HepG2 (cell line): Measurements from ENCODE around the gene SUPT4H1. TPM values are rescaled to one million over a fixed set of nuclear protein-coding genes. Genes with fewer than 3 reads are reported as not detected.

Experiments
- ASH2L ChIP-seq: fragments of 300-600, 200-600 bp; sonication (generic); IDR thresholded peaks from 2 replicates; pipeline ENCODE4 v1.7.0; 2017; ENCODE audit warnings: low read depth, mild to moderate bottlenecking, moderate library complexity, mixed read lengths, low read length; ENCODE audit not compliant: insufficient read length
- GATAD2A ChIP-seq: IDR thresholded peaks from 2 replicates; pipeline ENCODE4 v1.6.1; 2016
- HOXA5 ChIP-seq: sonication (generic); formaldehyde crosslinking; IDR thresholded peaks from 2 replicates; pipeline ENCODE4 v1.4.0; 2020; ENCODE audit warnings: missing genetic modification reagents
- KAT2B ChIP-seq: fragments of 150-350 bp; IDR thresholded peaks from 2 replicates; pipeline ENCODE4 v1.6.1; 2014; ENCODE audit warnings: low read depth, low read length, borderline replicate concordance
- MED1 ChIP-seq: sonication (generic); formaldehyde crosslinking; IDR thresholded peaks from 2 replicates; pipeline ENCODE4 v1.4.0; 2020; ENCODE audit warnings: missing genetic modification reagents
- NCOR1 ChIP-seq: fragments of 200-600 bp; sonication (generic); IDR thresholded peaks from 2 replicates; pipeline ENCODE4 v1.7.0; 2017; ENCODE audit warnings: antibody characterized with exemption, low read length, borderline replicate concordance
- NKX3-1 ChIP-seq: sonication (generic); formaldehyde crosslinking; IDR thresholded peaks from 2 replicates; pipeline ENCODE4 v1.5.0; 2020; ENCODE audit warnings: missing genetic modification reagents
- ZFP82 ChIP-seq: sonication (generic); formaldehyde crosslinking; IDR thresholded peaks from 2 replicates; pipeline ENCODE4 v1.5.1; 2020; ENCODE audit warnings: mild to moderate bottlenecking, missing genetic modification reagents, borderline replicate concordance
- ZFX ChIP-seq: sonication (generic); formaldehyde crosslinking; IDR thresholded peaks from 2 replicates; pipeline ENCODE4 v1.4.0; 2020; ENCODE audit warnings: mild to moderate bottlenecking, low read depth, missing genetic modification reagents, moderate library complexity
- ZNF530 ChIP-seq: sonication (generic); formaldehyde crosslinking; IDR thresholded peaks from 2 replicates; pipeline ENCODE4 v1.5.0; 2020; ENCODE audit warnings: low read depth, mild to moderate bottlenecking, missing genetic modification reagents
- ZNF672 ChIP-seq: sonication (generic); formaldehyde crosslinking; IDR thresholded peaks from 2 replicates; pipeline ENCODE4 v1.8.1; 2022; ENCODE audit warnings: missing genetic modification reagents
- polyA plus RNA-seq, 8 experiments: library from polyadenylated mRNA; depleted of rRNA in 3 of 8; stranded (reverse) in 7 of 8; unstranded in 1 of 8; fragments of >200 nt; fragmentation: Illumina TruSeq in 4 of 8; extraction: Trizol in 4 of 8; gene quantifications; 2 replicates each; pipeline versions ENCODE4 v1.2.1 to v1.2.3, GENCODE V29; 2011 to 2016; ENCODE audit warnings: low read depth in 4 of 8, missing spikeins in 1 of 8, mixed read lengths in 1 of 8; ENCODE audit not compliant: insufficient read depth in 1 of 8
- total RNA-seq, 5 experiments: library from RNA; depleted of rRNA; stranded (reverse); fragments of >200 nt; fragmentation: Illumina TruSeq; extraction: Trizol; gene quantifications; 2 replicates each; pipeline ENCODE4 v1.2.3, GENCODE V29; 2016; ENCODE audit warnings: low read depth in 1 of 5
- TF ChIP-seq, protein P1 (sequence below), 2 experiments: fragments of 450-650 bp in 1 of 2; sonication (generic) in 1 of 2; formaldehyde crosslinking in 1 of 2; IDR thresholded peaks; 2 replicates each; pipeline versions ENCODE4 v1.6.1 to v1.8.0; 2016 to 2022; ENCODE audit warnings: antibody characterized with exemption in 1 of 2, mild to moderate bottlenecking in 1 of 2, missing genetic modification reagents in 1 of 2
- TF ChIP-seq, protein P2 (sequence below): sonication (generic); formaldehyde crosslinking; IDR thresholded peaks from 2 replicates; pipeline ENCODE4 v1.4.0; 2020; ENCODE audit warnings: mild to moderate bottlenecking, low read depth, missing genetic modification reagents
- TF ChIP-seq, protein P3 (sequence below): sonication (generic); formaldehyde crosslinking; IDR thresholded peaks from 2 replicates; pipeline ENCODE4 v1.4.0; 2020; ENCODE audit warnings: missing genetic modification reagents, borderline replicate concordance
- TF ChIP-seq, protein P4 (sequence below): sonication (generic); formaldehyde crosslinking; IDR thresholded peaks from 2 replicates; pipeline ENCODE4 v1.5.1; 2020; ENCODE audit warnings: mild to moderate bottlenecking, missing genetic modification reagents, moderate library complexity

SUPT4H1 gene
- total and polyA plus RNA-seq, 2 of the 13 experiments (the other 11 are each of a cell fraction or from before 2014, with no cell fraction given) = 155 to 244 TPM

DNA sequence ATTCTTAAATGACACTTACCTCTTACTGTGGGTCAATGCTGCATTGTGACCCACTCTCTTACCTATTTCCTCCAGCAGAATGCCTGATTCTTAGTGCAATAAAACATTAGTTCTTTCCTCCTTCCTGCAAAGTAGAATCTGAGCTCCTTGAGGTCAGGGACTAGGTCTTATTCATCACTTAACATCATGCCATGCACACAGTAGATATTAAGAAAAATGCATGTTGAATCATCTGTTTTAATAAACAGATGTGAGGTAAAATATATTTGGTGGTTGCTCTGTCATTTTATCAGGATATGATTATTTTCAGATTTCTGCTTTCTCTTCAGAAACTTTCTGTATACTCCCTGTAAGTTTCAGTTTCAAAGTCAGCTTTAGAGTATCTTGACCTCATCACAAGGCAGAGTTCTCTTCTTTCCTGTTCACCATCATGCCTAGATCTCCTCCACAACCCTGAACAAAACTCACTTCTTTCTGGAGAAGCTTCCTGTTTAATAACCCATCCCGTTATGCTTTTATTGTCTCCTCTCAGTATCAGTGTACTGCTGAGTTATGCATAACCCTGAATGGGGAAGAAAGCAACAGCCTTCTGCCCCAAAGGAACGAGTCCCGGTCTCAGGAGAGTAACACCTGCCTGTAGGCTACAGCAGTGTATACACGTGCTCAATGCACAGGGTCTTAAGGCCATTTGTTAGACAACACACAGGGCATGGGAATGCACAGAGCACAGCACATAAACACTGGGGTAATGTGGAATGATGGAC lies 30.3 kb upstream of the SUPT4H1 start (continued):
- TF ChIP-seq, protein P1, sequence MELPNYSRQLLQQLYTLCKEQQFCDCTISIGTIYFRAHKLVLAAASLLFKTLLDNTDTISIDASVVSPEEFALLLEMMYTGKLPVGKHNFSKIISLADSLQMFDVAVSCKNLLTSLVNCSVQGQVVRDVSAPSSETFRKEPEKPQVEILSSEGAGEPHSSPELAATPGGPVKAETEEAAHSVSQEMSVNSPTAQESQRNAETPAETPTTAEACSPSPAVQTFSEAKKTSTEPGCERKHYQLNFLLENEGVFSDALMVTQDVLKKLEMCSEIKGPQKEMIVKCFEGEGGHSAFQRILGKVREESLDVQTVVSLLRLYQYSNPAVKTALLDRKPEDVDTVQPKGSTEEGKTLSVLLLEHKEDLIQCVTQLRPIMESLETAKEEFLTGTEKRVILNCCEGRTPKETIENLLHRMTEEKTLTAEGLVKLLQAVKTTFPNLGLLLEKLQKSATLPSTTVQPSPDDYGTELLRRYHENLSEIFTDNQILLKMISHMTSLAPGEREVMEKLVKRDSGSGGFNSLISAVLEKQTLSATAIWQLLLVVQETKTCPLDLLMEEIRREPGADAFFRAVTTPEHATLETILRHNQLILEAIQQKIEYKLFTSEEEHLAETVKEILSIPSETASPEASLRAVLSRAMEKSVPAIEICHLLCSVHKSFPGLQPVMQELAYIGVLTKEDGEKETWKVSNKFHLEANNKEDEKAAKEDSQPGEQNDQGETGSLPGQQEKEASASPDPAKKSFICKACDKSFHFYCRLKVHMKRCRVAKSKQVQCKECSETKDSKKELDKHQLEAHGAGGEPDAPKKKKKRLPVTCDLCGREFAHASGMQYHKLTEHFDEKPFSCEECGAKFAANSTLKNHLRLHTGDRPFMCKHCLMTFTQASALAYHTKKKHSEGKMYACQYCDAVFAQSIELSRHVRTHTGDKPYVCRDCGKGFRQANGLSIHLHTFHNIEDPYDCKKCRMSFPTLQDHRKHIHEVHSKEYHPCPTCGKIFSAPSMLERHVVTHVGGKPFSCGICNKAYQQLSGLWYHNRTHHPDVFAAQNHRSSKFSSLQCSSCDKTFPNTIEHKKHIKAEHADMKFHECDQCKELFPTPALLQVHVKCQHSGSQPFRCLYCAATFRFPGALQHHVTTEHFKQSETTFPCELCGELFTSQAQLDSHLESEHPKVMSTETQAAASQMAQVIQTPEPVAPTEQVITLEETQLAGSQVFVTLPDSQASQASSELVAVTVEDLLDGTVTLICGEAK (IDR thresholded peaks at IDR 0.05) = no peak
- TF ChIP-seq, protein P1 (CRISPR knock-in tag; IDR thresholded peaks at IDR 0.05) = no peak
- TF ChIP-seq ZFX (CRISPR knock-in tag) = peak; percentile 55
- TF ChIP-seq, protein P2, sequence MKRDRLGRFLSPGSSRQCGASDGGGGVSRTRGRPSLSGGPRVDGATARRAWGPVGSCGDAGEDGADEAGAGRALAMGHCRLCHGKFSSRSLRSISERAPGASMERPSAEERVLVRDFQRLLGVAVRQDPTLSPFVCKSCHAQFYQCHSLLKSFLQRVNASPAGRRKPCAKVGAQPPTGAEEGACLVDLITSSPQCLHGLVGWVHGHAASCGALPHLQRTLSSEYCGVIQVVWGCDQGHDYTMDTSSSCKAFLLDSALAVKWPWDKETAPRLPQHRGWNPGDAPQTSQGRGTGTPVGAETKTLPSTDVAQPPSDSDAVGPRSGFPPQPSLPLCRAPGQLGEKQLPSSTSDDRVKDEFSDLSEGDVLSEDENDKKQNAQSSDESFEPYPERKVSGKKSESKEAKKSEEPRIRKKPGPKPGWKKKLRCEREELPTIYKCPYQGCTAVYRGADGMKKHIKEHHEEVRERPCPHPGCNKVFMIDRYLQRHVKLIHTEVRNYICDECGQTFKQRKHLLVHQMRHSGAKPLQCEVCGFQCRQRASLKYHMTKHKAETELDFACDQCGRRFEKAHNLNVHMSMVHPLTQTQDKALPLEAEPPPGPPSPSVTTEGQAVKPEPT = no peak
- TF ChIP-seq ASH2L = peak; percentile 27
- TF ChIP-seq HOXA5 (CRISPR knock-in tag) = no peak
- TF ChIP-seq NCOR1 = no peak
- TF ChIP-seq, protein P3, sequence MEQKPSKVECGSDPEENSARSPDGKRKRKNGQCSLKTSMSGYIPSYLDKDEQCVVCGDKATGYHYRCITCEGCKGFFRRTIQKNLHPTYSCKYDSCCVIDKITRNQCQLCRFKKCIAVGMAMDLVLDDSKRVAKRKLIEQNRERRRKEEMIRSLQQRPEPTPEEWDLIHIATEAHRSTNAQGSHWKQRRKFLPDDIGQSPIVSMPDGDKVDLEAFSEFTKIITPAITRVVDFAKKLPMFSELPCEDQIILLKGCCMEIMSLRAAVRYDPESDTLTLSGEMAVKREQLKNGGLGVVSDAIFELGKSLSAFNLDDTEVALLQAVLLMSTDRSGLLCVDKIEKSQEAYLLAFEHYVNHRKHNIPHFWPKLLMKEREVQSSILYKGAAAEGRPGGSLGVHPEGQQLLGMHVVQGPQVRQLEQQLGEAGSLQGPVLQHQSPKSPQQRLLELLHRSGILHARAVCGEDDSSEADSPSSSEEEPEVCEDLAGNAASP (CRISPR knock-in tag) = no peak
- peak; percentile 76; the same call in 1 of the 2 replicates for TF ChIP-seq MED1 (CRISPR knock-in tag)
- no peak for TF ChIP-seq ZNF672 (CRISPR knock-in tag)
- no peak for TF ChIP-seq ZFP82 (CRISPR knock-in tag)
- TF ChIP-seq, protein P4, sequence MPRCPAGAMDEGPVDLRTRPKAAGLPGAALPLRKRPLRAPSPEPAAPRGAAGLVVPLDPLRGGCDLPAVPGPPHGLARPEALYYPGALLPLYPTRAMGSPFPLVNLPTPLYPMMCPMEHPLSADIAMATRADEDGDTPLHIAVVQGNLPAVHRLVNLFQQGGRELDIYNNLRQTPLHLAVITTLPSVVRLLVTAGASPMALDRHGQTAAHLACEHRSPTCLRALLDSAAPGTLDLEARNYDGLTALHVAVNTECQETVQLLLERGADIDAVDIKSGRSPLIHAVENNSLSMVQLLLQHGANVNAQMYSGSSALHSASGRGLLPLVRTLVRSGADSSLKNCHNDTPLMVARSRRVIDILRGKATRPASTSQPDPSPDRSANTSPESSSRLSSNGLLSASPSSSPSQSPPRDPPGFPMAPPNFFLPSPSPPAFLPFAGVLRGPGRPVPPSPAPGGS (CRISPR knock-in tag) = no peak
- no peak for TF ChIP-seq ZNF530
- no peak for TF ChIP-seq KAT2B
- peak; percentile 52; the same call in 1 of the 2 replicates for TF ChIP-seq NKX3-1
- peak; percentile 85 for TF ChIP-seq GATAD2A (CRISPR knock-in tag)
